Measurements from ENCODE around the gene ARMC7. TPM values are rescaled to one million over a fixed set of nuclear protein-coding genes. Genes with fewer than 3 reads are reported as not detected.
"Not testable (repeated sequence)": the region's sequence is repeated elsewhere in the genome, so short reads cannot be mapped to it uniquely, and the experiment has no call there.

ARMC7 gene
- total RNA-seq, 3 donors from 2014 or later = 3.4 to 6.7 (median 5.6) TPM

- intact Hi-C loops (cut with DNase I; ENCODE audit: low total_unique reads) = no loop called here
- TF ChIP-seq POLR2AphosphoS5 (IDR thresholded peaks at IDR 0.05) (no peak), CTCF (IDR thresholded peaks at IDR 0.05) (no peak)
- no peak overlapping the region for H3K4me3 ChIP-seq
- DNase-seq (ENCODE audit: low spot score in 2 of 2) = no peak
- no peaks in the 10 kb centered on the region for H3K27me3 ChIP-seq
- H3K36me3 ChIP-seq = no peaks in the 10 kb centered on the region
- no peaks in the 10 kb centered on the region for H3K9me3 ChIP-seq
- H3K27ac ChIP-seq = no peak overlapping the region
- no peaks in the 10 kb centered on the region for H3K4me1 ChIP-seq
These were observed 16.2 kb downstream of the ARMC7 start for GRCh38 chr17:75125984-75126383.

GRCh38 chr17:75126954-75127353, 17.2 kb downstream of the ARMC7 start:
- TF ChIP-seq CTCF (IDR thresholded peaks at IDR 0.05) = no peak
- TF ChIP-seq POLR2AphosphoS5 (IDR thresholded peaks at IDR 0.05) = no peak
- no peak for TF ChIP-seq POLR2A (IDR thresholded peaks at IDR 0.05)
- Histone ChIP-seq H3K4me3 (no peak overlapping the region), H3K27ac (no peak overlapping the region), H3K36me3 (no peaks in the 10 kb centered on the region), H3K9me3 (no peaks in the 10 kb centered on the region), H3K27me3 (no peaks in the 10 kb centered on the region), H3K4me1 (no peaks in the 10 kb centered on the region)
- no peak for DNase-seq (ENCODE audit: low spot score in 2 of 2)
- intact Hi-C loops (cut with DNase I; ENCODE audit: low total_unique reads) = no loop called here

GRCh38 chr17:75127936-75128335, 18.2 kb downstream of the ARMC7 start:
- H3K27me3 ChIP-seq; H3K9me3 ChIP-seq; H3K4me1 ChIP-seq; DNase-seq (ENCODE audit: low spot score in 2 of 2); H3K4me3 ChIP-seq; intact Hi-C loops (cut with DNase I; ENCODE audit: low total_unique reads); H3K27ac ChIP-seq; H3K36me3 ChIP-seq: not testable (repeated sequence)

GRCh38 chr17:75128694-75129505, 19.1 kb downstream of the ARMC7 start:
- Histone ChIP-seq H3K4me3 (no peak overlapping the region), H3K27me3 (no peaks in the 10 kb centered on the region), H3K27ac (no peak overlapping the region), H3K9me3 (no peaks in the 10 kb centered on the region), H3K36me3 (no peaks in the 10 kb centered on the region), H3K4me1 (no peaks in the 10 kb centered on the region)
- TF ChIP-seq POLR2AphosphoS5 (IDR thresholded peaks at IDR 0.05) (no peak), POLR2A (IDR thresholded peaks at IDR 0.05) (no peak), CTCF (IDR thresholded peaks at IDR 0.05) (no peak)
- intact Hi-C loops (cut with DNase I; ENCODE audit: low total_unique reads) = no loop called here
- DNase-seq (ENCODE audit: low spot score in 2 of 2) = no peak

GRCh38 chr17:75129576-75129975, 19.8 kb downstream of the ARMC7 start:
- intact Hi-C loops (cut with DNase I; ENCODE audit: low total_unique reads) = no loop called here
- TF ChIP-seq POLR2AphosphoS5 (IDR thresholded peaks at IDR 0.05) = no peak
- TF ChIP-seq POLR2A (IDR thresholded peaks at IDR 0.05) = no peak
- no peak for TF ChIP-seq CTCF (IDR thresholded peaks at IDR 0.05)
- Histone ChIP-seq H3K4me1 (no peaks in the 10 kb centered on the region), H3K27me3 (no peaks in the 10 kb centered on the region), H3K9me3 (no peaks in the 10 kb centered on the region), H3K36me3 (no peaks in the 10 kb centered on the region), H3K4me3 (no peak overlapping the region), H3K27ac (no peak overlapping the region)
- DNase-seq (ENCODE audit: low spot score in 2 of 2) = no peak

All from breast epithelium (tissue), 4 donors.